Memory B cell (primary cell): ENCODE results near the gene ART3.

Experiments used
- ATAC-seq: fragments of 150-1000 bp; cut with Tn5 transposase; 2 replicates; pipeline ENCODE4 v1.10.0; 2021; ENCODE audit warnings: low read depth, mild to moderate bottlenecking, moderate library complexity
- DNase-seq, 2 donors: peaks; one replicate each; pipeline ENCODE4 v3.0.0; 2022; ENCODE audit warnings: low spot score in 2 of 2
- H3K27ac Mint-ChIP-seq: one replicate; pipeline ENCODE4 v1.8.0; 2022; ENCODE audit warnings: mild to moderate bottlenecking, moderate library complexity, mixed read lengths
- H3K27me3 Mint-ChIP-seq: one replicate; pipeline ENCODE4 v1.8.0; 2022; ENCODE audit warnings: mixed read lengths
- H3K36me3 Mint-ChIP-seq: one replicate; pipeline ENCODE4 v1.8.0; 2022; ENCODE audit warnings: mild to moderate bottlenecking, mixed read lengths
- H3K4me1 Mint-ChIP-seq: one replicate; pipeline ENCODE4 v1.8.0; 2022; ENCODE audit warnings: mixed read lengths
- H3K4me3 Mint-ChIP-seq: one replicate; pipeline ENCODE4 v1.8.0; 2022; ENCODE audit warnings: mild to moderate bottlenecking, moderate library complexity, mixed read lengths
- H3K9me3 Mint-ChIP-seq: one replicate; pipeline ENCODE4 v1.8.0; 2022; ENCODE audit warnings: mixed read lengths

ART3 gene

DNA sequence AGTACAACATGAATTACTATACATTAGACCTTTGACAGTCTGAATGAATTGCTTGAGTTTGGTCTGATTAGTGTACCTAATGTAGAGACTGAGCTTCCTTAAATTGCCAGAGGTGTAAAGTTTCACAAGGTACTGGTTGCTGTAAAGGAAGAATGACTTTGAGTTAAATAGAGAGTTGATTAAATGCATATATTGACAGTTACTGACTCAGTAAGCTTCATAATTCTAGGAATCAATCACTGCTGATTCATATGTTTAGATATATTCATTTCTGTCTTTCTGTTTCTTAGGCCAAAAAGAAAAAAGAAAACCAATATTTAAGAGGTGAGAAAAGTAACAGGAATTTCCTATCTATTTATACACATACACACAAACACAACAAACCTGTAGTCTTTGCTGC lies 16.2 kb upstream of the ART3 start:
- H3K9me3 Mint-ChIP-seq = no peaks in the 10 kb centered on the region
- no peak overlapping the region for H3K4me3 Mint-ChIP-seq
- peaks cover 37% of the 10 kb centered on the region for H3K4me1 Mint-ChIP-seq
- H3K27me3 Mint-ChIP-seq = no peaks in the 10 kb centered on the region
- no peak overlapping the region for H3K27ac Mint-ChIP-seq
- no peaks in the 10 kb centered on the region for H3K36me3 Mint-ChIP-seq
- ATAC-seq (no peak), DNase-seq (no peak)

DNA sequence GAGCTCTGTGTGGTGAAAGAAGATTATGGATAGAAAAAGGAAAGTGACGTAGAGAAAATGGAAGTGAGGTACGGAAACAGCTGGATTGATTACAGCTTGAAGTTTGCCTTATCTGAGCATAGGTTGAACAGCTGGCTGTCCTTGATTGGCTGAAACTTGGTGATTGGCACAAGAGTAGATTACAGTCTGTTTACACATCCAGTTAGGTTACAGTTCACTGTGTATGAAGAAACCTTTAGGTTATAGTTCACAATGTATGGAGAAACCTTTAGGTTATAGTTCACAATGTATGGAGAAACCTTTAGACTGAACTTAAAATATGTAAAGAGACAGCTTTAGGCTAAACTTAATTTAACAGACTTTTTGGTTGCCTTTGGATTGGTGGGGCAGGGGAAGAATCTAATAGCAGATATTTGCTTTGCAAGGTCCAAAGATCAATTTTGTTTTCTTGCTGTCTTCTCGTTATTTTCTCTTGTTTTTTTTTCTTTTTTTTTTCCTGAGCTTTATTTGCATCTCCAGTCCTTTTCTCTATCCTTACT lies 15.6 kb upstream of the ART3 start:
- H3K4me1 Mint-ChIP-seq = peaks cover 35% of the 10 kb centered on the region
- no peak for ATAC-seq

DNA sequence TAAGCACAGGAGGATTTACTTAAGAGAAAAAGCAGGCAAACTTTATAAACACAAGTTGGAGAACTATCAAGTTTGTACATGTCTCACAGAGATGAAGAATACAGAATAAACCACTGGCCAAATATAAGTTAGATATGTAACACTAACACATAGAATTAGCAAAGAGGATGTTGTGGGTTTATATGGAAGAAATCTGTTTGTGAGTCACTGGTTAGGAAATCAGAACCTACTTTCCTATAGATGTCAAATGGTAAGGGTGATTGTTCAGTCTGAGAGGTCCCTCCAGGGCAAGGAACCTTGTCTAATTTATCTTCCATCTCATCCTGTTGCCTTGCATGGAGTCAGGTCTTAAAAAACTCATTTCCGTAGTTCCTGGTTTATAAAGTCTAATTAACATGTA lies 14.8 kb upstream of the ART3 start:
- no peaks in the 10 kb centered on the region for H3K27me3 Mint-ChIP-seq
- H3K36me3 Mint-ChIP-seq = no peaks in the 10 kb centered on the region
- H3K4me3 Mint-ChIP-seq = no peak overlapping the region
- peaks cover 34% of the 10 kb centered on the region for H3K4me1 Mint-ChIP-seq
- no peak for ATAC-seq
- H3K9me3 Mint-ChIP-seq = no peaks in the 10 kb centered on the region
- no peak for DNase-seq
- no peak overlapping the region for H3K27ac Mint-ChIP-seq

More for the DNA sequence above, 15.6 kb upstream of the ART3 start:
- Mint-ChIP-seq H3K27ac (no peak overlapping the region), H3K9me3 (no peaks in the 10 kb centered on the region), H3K4me3 (no peak overlapping the region), H3K27me3 (no peaks in the 10 kb centered on the region), H3K36me3 (no peaks in the 10 kb centered on the region)
- DNase-seq = no peak

DNA sequence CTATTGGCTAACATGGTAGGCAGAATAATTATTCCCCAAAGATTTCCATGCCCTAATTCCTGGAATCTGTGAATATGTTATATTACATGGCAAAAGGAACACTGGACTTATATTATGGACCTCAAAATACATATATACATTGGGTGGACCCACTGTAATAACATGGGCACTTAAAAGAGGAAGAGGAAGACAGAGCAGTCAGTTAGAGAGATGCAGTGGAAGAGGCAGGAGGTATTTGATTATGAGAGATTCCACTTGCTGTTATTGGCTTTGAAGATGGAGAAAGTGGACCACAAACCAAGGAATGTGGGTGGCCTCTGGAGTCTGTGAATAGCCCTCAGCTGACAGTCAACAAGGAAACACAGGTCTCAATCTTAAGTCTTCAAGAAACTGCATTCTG lies 14.0 kb upstream of the ART3 start:
- ATAC-seq (no peak), DNase-seq (no peak)
- no peak overlapping the region for H3K4me3 Mint-ChIP-seq
- H3K27ac Mint-ChIP-seq = no peak overlapping the region
- no peaks in the 10 kb centered on the region for H3K36me3 Mint-ChIP-seq
- no peaks in the 10 kb centered on the region for H3K9me3 Mint-ChIP-seq
- no peaks in the 10 kb centered on the region for H3K27me3 Mint-ChIP-seq
- peaks cover 27% of the 10 kb centered on the region for H3K4me1 Mint-ChIP-seq

DNA sequence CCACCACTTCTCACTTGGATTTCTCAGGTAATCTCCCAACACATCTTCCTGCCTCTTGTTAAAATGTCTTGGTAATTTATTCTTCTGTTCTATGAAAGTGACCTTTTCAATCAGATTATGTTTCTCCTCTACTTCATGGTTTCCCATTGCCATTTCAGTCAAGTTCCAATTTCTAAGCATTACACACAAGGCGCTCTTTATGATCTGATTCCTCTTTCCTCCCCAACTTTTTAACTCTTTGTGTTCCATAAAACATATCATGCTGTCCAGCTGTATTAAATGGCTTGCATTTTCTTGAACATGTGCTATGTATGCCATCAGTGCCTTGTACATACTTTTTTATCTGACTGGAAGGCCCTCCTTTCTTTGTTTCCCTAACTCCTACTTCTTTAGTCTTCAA lies 13.1 kb upstream of the ART3 start:
- H3K4me3 Mint-ChIP-seq = no peak overlapping the region
- no peak for ATAC-seq
- H3K27me3 Mint-ChIP-seq = no peaks in the 10 kb centered on the region
- H3K9me3 Mint-ChIP-seq = no peaks in the 10 kb centered on the region
- no peaks in the 10 kb centered on the region for H3K36me3 Mint-ChIP-seq
- peaks cover 22% of the 10 kb centered on the region for H3K4me1 Mint-ChIP-seq
- DNase-seq = no peak
- H3K27ac Mint-ChIP-seq = peak overlapping the region; percentile 79

DNA sequence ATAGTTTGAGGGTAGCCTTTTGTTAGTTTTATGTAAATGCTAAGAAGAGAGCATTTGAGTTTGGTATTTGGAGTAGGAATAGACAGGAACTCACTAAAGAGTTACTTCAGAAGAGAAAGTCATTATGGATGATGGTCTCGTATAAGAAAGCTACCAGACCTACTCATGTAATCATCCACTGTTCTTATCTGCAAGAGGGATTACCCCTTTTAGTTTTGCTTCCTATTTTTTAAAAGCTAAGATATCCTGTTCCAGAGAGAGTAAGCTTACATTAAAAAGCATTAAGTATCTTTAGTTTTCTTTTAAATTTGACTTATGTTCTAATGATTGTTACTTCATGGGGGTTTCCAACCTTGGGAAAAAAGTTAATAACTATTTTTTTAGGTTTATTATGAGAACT lies 12.5 kb upstream of the ART3 start:
- DNase-seq (peak in 1 of 2 donors; percentile 43), ATAC-seq (peak; percentile 100)
- H3K27ac Mint-ChIP-seq = peak overlapping the region; percentile 79
- H3K9me3 Mint-ChIP-seq = no peaks in the 10 kb centered on the region
- H3K4me3 Mint-ChIP-seq = peak overlapping the region; percentile 45
- H3K27me3 Mint-ChIP-seq = no peaks in the 10 kb centered on the region
- no peaks in the 10 kb centered on the region for H3K36me3 Mint-ChIP-seq
- H3K4me1 Mint-ChIP-seq = peaks cover 22% of the 10 kb centered on the region

DNA sequence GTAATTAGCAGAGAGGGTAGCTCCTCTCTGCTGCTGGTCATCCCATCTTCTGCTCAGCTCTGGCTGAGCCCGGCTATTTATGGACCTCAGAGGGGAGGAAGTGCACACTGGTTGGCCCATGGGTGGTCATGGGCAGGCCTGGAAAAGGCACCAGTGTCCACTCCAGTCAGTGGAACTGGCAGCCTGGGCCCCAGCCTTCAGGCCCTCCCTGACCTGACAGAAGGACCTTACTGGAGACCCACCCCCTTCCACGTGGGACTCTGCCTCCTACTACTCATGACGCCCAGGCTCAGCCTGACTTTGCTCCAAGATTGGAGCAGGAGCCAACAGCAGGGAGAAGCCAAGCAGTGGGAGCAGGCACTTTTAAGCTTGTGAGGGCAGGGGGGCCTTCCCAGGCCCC lies 8.0 kb upstream of the ART3 start:
- Mint-ChIP-seq H3K27me3 (no peaks in the 10 kb centered on the region), H3K4me3 (no peak overlapping the region), H3K9me3 (no peaks in the 10 kb centered on the region), H3K4me1 (peaks cover 5% of the 10 kb centered on the region), H3K36me3 (no peaks in the 10 kb centered on the region), H3K27ac (no peak overlapping the region)
- no peak for DNase-seq
- no peak for ATAC-seq

DNA sequence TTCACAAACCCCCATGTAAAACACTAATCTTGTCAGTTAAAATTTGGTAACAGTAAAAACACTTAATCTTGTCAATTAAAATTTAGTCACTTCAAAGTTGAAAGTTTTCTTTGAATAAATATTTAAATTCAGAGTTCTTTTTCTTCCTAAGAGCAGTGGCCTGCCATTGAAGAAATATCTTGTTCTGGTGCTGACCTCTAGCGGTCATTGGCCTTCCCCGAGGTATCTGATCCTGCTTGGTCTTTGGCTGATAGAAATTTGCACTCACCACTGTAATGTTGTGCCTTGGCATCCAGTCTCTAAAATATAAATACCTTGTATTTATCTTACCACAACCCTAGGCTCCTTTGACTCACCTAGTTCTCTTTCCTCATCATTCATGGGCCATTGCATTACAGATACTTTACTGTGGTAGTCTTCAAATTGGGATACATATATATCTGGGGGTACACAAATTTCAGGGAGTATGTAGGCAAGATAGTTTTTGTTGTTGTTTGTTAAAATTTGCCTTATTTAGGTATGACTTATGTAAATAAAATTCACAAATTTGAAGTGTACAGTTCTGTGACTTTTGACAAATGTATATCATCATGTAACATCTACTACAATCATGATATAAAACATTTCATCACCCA lies 6.7 kb upstream of the ART3 start:
- Mint-ChIP-seq H3K4me1 (no peaks in the 10 kb centered on the region), H3K27ac (no peak overlapping the region), H3K27me3 (no peaks in the 10 kb centered on the region), H3K9me3 (no peaks in the 10 kb centered on the region), H3K4me3 (no peak overlapping the region), H3K36me3 (no peaks in the 10 kb centered on the region)
- DNase-seq (peak; percentile 67 to 70), ATAC-seq (peak; percentile 93)

DNA sequence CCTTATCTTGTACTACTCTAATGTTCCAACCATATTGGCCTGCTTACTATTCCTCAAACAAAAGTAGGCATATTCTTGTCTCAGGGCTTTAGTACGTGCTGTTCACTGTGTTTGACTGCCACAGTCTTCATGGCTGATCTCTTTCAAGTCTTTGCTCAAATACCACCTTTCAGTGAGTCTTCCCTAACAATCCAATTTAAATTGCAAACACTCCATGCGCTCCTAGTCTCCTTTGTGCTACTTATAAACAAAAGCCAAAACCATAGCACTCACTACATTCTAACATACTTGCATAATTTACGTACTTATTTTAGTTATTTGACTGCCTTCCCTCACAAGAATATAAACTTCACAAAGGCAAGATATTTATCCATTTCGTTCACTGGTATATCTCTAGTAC lies 1.7 kb upstream of the ART3 start:
- H3K36me3 Mint-ChIP-seq = no peaks in the 10 kb centered on the region
- H3K4me3 Mint-ChIP-seq = no peak overlapping the region
- no peak for ATAC-seq
- DNase-seq = no peak
- H3K27ac Mint-ChIP-seq = no peak overlapping the region
- H3K9me3 Mint-ChIP-seq = no peaks in the 10 kb centered on the region
- no peaks in the 10 kb centered on the region for H3K4me1 Mint-ChIP-seq
- no peaks in the 10 kb centered on the region for H3K27me3 Mint-ChIP-seq

DNA sequence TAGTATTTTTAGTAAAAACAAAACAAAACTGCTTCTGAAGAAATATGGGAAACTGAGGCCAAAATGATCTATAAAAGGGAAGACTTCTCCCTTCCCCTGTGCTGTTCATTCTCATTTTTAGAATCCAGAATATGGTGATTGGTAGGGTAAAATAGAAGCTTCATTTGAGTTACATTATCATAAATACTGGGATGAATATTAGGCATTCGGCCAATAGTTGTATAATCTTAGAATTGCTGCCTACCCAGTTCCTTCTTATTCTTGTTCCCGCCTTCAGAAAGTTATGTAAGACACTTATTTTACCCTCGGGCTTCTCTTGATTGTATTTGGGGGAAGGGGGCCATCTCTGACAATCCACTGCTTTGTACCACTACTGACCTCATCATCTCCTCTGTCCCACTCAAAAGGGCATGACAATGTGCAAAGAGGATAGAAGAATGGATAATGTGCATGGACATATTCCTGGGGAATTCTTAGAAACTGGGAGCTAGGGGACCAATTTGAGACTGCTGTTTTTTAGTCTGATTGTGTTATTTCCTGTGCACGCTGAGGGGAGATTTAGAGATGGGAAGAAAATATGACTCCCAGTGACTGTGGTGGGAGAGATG lies 588 bp downstream of the ART3 start:
- no peak overlapping the region for H3K4me3 Mint-ChIP-seq
- H3K36me3 Mint-ChIP-seq = no peaks in the 10 kb centered on the region
- H3K27me3 Mint-ChIP-seq = peaks cover 6% of the 10 kb centered on the region
- no peak for DNase-seq
- H3K27ac Mint-ChIP-seq = no peak overlapping the region
- no peak for ATAC-seq
- H3K9me3 Mint-ChIP-seq = no peaks in the 10 kb centered on the region
- no peaks in the 10 kb centered on the region for H3K4me1 Mint-ChIP-seq

DNA sequence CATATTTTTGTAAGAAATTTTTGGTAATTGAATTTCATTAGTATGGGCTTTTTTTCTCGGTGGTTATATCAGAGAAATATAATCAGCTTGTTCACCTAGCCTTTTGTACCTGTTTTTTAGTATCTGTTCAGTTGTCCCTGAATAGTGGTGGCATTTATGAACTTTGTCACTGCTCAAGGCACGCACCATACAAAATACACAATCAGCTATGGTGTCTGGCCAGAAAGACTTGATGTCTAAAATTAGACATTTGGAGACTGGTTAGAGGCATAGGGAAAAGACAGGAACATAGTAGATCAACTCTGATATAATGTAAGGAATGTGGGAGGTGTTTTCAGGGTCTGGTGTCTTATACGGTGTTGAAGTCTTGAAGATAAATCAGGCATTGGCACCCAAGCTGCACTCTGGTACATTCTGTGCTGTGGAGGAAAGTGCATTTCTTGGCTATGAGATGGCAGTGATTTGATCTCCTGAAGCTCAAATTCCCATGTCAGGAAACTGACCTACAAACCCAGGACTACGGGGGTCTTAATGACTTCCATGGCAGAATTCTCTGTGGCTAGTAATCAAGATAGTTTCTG lies 3.6 kb downstream of the ART3 start:
- no peak overlapping the region for H3K27ac Mint-ChIP-seq
- no peaks in the 10 kb centered on the region for H3K9me3 Mint-ChIP-seq
- H3K4me3 Mint-ChIP-seq = no peak overlapping the region
- DNase-seq (no peak), ATAC-seq (no peak)
- H3K27me3 Mint-ChIP-seq = peaks cover 8% of the 10 kb centered on the region
- H3K36me3 Mint-ChIP-seq = no peaks in the 10 kb centered on the region
- H3K4me1 Mint-ChIP-seq = no peaks in the 10 kb centered on the region

DNA sequence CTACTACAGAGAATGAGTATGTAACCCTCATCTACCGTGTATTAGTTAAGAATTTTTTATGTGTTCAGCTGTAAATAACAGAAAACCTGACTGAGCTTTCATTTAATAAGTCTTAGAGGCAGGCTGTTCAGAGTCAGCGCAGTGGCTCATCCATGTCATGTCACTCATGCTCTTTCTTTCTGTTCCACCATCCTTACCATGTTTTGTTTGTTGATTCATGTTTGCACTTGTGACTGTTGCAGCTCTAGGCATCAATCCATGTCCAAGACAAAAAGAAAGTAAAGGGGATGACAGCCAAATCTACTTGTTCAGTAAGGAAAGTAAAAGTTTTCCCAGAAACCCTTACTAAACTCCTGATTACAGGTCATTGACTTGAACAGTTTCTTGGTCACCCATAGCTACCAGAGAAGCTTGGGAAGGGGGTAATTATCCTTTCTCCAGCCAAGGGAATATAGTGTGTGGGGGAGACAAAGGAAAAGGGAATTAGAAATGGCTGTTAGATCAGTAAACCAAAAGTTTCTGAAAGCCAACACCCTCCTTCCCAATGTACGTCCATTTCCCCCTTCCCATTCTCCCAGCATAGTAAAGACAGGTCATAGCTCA lies 9.0 kb downstream of the ART3 start:
- no peaks in the 10 kb centered on the region for H3K4me1 Mint-ChIP-seq
- no peaks in the 10 kb centered on the region for H3K36me3 Mint-ChIP-seq
- no peak overlapping the region for H3K4me3 Mint-ChIP-seq
- H3K9me3 Mint-ChIP-seq = no peaks in the 10 kb centered on the region
- no peak overlapping the region for H3K27ac Mint-ChIP-seq
- no peak for DNase-seq
- peaks cover 5% of the 10 kb centered on the region for H3K27me3 Mint-ChIP-seq
- ATAC-seq = no peak

DNA sequence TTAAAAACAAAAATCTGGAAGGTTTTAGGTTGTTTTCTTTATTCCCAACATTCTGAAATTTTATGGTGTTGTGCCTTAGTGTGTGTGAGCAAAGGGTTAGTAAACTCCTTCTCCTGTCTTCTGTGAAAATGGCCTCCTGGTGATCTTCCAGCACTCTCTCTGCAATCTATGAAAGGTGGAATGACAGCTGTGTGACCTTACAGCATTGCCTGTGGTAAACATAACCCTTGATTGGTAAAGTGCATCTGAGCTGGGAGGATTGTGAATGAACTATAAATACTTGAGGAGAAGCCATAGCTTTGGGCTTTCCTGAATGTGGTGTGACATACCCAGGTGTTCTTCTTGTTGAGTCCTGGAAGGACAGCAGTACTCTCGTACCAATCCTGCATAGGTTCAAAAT lies 10.0 kb downstream of the ART3 start:
- Mint-ChIP-seq H3K27ac (no peak overlapping the region), H3K9me3 (no peaks in the 10 kb centered on the region), H3K36me3 (no peaks in the 10 kb centered on the region), H3K4me1 (no peaks in the 10 kb centered on the region), H3K4me3 (no peak overlapping the region), H3K27me3 (peaks cover 3% of the 10 kb centered on the region)
- ATAC-seq (no peak), DNase-seq (no peak)

DNA sequence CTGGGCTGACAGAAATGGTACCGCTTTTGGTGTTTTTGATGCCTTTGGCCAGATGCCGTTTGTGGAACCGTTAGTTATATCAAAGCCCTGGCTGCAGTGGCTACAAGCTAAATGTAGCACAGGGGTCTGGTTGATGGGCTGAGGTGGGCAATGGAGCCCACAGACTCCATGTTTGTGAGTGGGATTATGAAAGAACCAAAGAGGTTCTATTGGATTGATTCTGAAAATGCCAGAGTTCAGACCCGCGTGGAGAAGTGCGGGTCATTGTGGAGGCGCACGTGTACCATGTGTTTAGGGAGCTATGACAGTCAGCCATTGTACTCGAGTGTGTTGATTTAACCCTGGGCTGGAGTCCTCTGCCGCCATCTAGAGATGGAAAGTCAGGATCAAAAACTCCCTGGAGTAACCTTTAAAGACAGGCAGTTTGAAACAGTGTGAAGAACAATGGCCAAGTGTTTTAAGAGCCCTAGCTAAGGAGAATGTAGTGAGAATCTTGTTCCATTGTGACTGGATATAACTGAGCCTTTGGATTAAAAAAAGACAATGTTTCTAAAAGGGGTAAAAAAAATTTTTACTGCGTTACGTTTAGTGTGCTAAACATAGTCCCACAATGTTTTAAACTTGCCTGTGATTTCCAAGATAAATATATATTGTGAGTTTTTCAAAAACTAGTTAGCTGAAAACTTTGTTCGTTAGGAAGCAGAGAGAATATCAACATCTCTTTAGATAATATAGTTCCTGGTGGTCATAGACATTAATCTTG lies 12.7 kb downstream of the ART3 start:
- Mint-ChIP-seq H3K4me1 (peaks cover 7% of the 10 kb centered on the region), H3K27ac (no peak overlapping the region)
- DNase-seq = no peak

More for the DNA sequence above, 12.7 kb downstream of the ART3 start:
- Mint-ChIP-seq H3K4me3 (no peak overlapping the region), H3K27me3 (no peaks in the 10 kb centered on the region), H3K36me3 (no peaks in the 10 kb centered on the region), H3K9me3 (no peaks in the 10 kb centered on the region)
- no peak for ATAC-seq
